GM12878 (cell line): ENCODE measurements around the gene CPNE5. TPM values are rescaled to one million over a fixed set of nuclear protein-coding genes. Genes with fewer than 3 reads are reported as not detected.

Source experiments
- CHD1 ChIP-seq: IDR thresholded peaks from 2 replicates; pipeline ENCODE4 v1.6.1; 2012; ENCODE audit warnings: low read depth, low read length, improper control_type of control experiment
- CREM ChIP-seq: IDR thresholded peaks from 2 replicates; pipeline ENCODE4 v1.6.1; 2014; ENCODE audit warnings: antibody characterized with exemption, low read depth
- FOS ChIP-seq: IDR thresholded peaks from 3 replicates; pipeline ENCODE4 v1.6.1; 2011; ENCODE audit warnings: borderline replicate concordance; ENCODE audit not compliant: insufficient read length; ENCODE audit errors: extremely low read depth
- MEF2B ChIP-seq: fragments of 450-650 bp; IDR thresholded peaks from 2 replicates; pipeline ENCODE4 v1.6.1; 2018; ENCODE audit warnings: mild to moderate bottlenecking, moderate library complexity; ENCODE audit not compliant: partially characterized antibody, poor library complexity, severe bottlenecking
- NR2F1 ChIP-seq: fragments of 450-650 bp; conservative IDR thresholded peaks from 2 replicates; pipeline ENCODE4 v1.6.1; 2017; ENCODE audit warnings: mild to moderate bottlenecking
- PAX8 ChIP-seq: fragments of 450-650 bp; IDR thresholded peaks from 2 replicates; pipeline ENCODE4 v1.6.1; 2017; ENCODE audit warnings: mild to moderate bottlenecking, moderate library complexity
- RCOR1 ChIP-seq: conservative IDR thresholded peaks from 2 replicates; pipeline ENCODE4 v1.6.1; 2012; ENCODE audit warnings: low read depth, low read length, improper control_type of control experiment
- REST ChIP-seq: IDR thresholded peaks from 2 replicates; pipeline ENCODE4 v1.6.1; 2012; ENCODE audit warnings: mild to moderate bottlenecking, low read depth, low read length
- SMARCA5 ChIP-seq: fragments of 450-650 bp; IDR thresholded peaks from 2 replicates; pipeline ENCODE4 v1.6.1; 2017; ENCODE audit warnings: mild to moderate bottlenecking
- SP1 ChIP-seq: IDR thresholded peaks from one replicate; pipeline ENCODE4 v1.6.1; 2011; ENCODE audit warnings: low read depth, low read length
- YBX1 ChIP-seq: fragments of 450-650 bp; IDR thresholded peaks from 2 replicates; pipeline ENCODE4 v1.6.1; 2016; ENCODE audit warnings: antibody characterized with exemption
- YY1 ChIP-seq: IDR thresholded peaks from 2 replicates; pipeline ENCODE4 v1.6.1; 2011; ENCODE audit warnings: low read depth, mild to moderate bottlenecking, low read length
- ZBTB33 ChIP-seq: fragments of 450-650 bp; IDR thresholded peaks from 2 replicates; pipeline ENCODE4 v1.6.1; 2017; ENCODE audit warnings: mild to moderate bottlenecking
- polyA plus RNA-seq, 11 experiments: library from polyadenylated mRNA; depleted of rRNA in 4 of 11; unstranded in 6 of 11; stranded (reverse) in 5 of 11; fragments of >200 nt; fragmentation: Nextera tagmentation in 4 of 11; fragmentation: Illumina TruSeq in 1 of 11; extraction: Ambion mirVana in 4 of 11; extraction: Trizol in 1 of 11; gene quantifications; 1 replicate in 1 of 11; 2 replicates in 10 of 11; pipeline versions ENCODE4 v1.2.1 to v1.2.3, GENCODE V29; 2011 to 2016; ENCODE audit warnings: inconsistent platforms in 2 of 11, missing spikeins in 2 of 11, low read depth in 1 of 11
- total RNA-seq, 4 experiments: library from RNA; depleted of rRNA in 3 of 4; stranded (reverse); fragments of >200 nt in 3 of 4; fragmentation: Illumina TruSeq in 1 of 4; extraction: Trizol in 1 of 4; gene quantifications; 2 replicates each; pipeline versions ENCODE4 v1.2.1 to v1.2.3, GENCODE V29; 2013 to 2021
- TF ChIP-seq, protein P1 (sequence below): fragments of 450-650 bp; conservative IDR thresholded peaks from 2 replicates; pipeline ENCODE4 v1.6.1; 2017; ENCODE audit warnings: mild to moderate bottlenecking, moderate library complexity
- TF ChIP-seq, protein P2 (sequence below): fragments of 150-350 bp; IDR thresholded peaks from 2 replicates; pipeline ENCODE4 v1.6.1; 2016; ENCODE audit warnings: low read depth, low read length
- TF ChIP-seq, protein P3 (sequence below): fragments of 450-650 bp; IDR thresholded peaks from 2 replicates; pipeline ENCODE4 v1.6.1; 2017; ENCODE audit warnings: mild to moderate bottlenecking, low read depth, inconsistent platforms; ENCODE audit not compliant: poor library complexity, severe bottlenecking

Gene CPNE5
- total and polyA plus RNA-seq, 10 of the 15 experiments (the other 5 are each of a cell fraction or from before 2014, with no cell fraction given), result 2.4 to 39.1 (median 18.2) TPM

DNA sequence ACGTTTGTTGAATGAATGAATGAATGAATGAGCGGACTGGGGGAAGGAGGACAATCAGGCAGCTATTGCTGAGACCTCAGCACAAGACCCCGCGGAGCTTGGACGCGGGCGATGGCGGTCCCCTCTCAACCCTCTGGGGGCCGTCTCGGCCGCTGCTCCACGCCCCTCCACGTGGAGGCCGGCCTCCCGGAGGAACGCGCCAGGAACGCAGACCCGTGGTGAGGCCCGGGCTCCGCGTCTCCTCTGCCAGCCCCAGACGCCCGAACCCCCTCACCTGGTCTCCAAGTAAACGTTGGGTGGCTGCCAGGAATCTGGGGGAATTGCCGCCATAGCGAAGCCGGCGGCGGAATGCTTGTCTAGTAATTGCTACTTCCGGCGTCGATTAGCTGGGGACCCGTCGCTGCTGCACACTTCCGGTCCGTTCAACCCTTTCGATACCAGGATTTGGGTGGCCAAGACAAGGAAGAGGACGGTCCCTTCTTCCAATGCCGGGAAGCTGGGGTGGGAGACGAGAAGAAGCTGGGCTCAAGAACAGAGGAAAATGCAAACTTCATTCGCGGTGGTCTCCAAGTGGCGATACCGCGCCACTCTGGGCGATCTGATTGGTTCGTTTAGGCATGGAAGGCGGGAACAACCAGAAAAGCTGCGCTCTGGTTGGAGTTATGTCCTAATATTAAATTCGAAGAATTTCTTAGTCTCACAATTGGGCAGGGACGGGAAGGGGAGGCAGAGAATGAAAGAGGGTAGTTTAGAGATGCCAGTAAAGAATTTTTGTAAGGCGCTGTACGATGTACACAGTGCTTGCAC is 35.4 kb upstream of the CPNE5 start, which contains the start of gene PPIL1 (continued):
- TF ChIP-seq CREM, result peak; percentile 63
- no peak for TF ChIP-seq YBX1
- TF ChIP-seq RCOR1, result no peak
- no peak for TF ChIP-seq REST
- TF ChIP-seq MEF2B, result peak; percentile 81
- TF ChIP-seq SMARCA5, result peak; percentile 75; the same call in 1 of the 2 replicates
- TF ChIP-seq PAX8, result no peak
- TF ChIP-seq, protein P1, sequence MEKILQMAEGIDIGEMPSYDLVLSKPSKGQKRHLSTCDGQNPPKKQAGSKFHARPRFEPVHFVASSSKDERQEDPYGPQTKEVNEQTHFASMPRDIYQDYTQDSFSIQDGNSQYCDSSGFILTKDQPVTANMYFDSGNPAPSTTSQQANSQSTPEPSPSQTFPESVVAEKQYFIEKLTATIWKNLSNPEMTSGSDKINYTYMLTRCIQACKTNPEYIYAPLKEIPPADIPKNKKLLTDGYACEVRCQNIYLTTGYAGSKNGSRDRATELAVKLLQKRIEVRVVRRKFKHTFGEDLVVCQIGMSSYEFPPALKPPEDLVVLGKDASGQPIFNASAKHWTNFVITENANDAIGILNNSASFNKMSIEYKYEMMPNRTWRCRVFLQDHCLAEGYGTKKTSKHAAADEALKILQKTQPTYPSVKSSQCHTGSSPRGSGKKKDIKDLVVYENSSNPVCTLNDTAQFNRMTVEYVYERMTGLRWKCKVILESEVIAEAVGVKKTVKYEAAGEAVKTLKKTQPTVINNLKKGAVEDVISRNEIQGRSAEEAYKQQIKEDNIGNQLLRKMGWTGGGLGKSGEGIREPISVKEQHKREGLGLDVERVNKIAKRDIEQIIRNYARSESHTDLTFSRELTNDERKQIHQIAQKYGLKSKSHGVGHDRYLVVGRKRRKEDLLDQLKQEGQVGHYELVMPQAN, result peak; percentile 98
- no peak for TF ChIP-seq ZBTB33
- TF ChIP-seq NR2F1, result peak; percentile 39; the same call in 1 of the 2 replicates
- peak; percentile 96 for TF ChIP-seq YY1
- TF ChIP-seq CHD1, result no peak
- TF ChIP-seq, protein P2, sequence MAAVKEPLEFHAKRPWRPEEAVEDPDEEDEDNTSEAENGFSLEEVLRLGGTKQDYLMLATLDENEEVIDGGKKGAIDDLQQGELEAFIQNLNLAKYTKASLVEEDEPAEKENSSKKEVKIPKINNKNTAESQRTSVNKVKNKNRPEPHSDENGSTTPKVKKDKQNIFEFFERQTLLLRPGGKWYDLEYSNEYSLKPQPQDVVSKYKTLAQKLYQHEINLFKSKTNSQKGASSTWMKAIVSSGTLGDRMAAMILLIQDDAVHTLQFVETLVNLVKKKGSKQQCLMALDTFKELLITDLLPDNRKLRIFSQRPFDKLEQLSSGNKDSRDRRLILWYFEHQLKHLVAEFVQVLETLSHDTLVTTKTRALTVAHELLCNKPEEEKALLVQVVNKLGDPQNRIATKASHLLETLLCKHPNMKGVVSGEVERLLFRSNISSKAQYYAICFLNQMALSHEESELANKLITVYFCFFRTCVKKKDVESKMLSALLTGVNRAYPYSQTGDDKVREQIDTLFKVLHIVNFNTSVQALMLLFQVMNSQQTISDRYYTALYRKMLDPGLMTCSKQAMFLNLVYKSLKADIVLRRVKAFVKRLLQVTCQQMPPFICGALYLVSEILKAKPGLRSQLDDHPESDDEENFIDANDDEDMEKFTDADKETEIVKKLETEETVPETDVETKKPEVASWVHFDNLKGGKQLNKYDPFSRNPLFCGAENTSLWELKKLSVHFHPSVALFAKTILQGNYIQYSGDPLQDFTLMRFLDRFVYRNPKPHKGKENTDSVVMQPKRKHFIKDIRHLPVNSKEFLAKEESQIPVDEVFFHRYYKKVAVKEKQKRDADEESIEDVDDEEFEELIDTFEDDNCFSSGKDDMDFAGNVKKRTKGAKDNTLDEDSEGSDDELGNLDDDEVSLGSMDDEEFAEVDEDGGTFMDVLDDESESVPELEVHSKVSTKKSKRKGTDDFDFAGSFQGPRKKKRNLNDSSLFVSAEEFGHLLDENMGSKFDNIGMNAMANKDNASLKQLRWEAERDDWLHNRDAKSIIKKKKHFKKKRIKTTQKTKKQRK, result 0 out of 2 replicates have a peak, but pooled peaks have one; percentile 23
- TF ChIP-seq, protein P3, sequence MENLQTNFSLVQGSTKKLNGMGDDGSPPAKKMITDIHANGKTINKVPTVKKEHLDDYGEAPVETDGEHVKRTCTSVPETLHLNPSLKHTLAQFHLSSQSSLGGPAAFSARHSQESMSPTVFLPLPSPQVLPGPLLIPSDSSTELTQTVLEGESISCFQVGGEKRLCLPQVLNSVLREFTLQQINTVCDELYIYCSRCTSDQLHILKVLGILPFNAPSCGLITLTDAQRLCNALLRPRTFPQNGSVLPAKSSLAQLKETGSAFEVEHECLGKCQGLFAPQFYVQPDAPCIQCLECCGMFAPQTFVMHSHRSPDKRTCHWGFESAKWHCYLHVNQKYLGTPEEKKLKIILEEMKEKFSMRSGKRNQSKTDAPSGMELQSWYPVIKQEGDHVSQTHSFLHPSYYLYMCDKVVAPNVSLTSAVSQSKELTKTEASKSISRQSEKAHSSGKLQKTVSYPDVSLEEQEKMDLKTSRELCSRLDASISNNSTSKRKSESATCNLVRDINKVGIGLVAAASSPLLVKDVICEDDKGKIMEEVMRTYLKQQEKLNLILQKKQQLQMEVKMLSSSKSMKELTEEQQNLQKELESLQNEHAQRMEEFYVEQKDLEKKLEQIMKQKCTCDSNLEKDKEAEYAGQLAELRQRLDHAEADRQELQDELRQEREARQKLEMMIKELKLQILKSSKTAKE, result peak; percentile 34
- no peak for TF ChIP-seq SP1
- TF ChIP-seq FOS, result no peak
